ENCODE measurements around the gene ZNF362. TPM values are rescaled to one million over a fixed set of nuclear protein-coding genes. Genes with fewer than 3 reads are reported as not detected.

The ZNF362 gene
- total RNA-seq, 1 experiment from 2014 or later = 26.9 TPM

DNA sequence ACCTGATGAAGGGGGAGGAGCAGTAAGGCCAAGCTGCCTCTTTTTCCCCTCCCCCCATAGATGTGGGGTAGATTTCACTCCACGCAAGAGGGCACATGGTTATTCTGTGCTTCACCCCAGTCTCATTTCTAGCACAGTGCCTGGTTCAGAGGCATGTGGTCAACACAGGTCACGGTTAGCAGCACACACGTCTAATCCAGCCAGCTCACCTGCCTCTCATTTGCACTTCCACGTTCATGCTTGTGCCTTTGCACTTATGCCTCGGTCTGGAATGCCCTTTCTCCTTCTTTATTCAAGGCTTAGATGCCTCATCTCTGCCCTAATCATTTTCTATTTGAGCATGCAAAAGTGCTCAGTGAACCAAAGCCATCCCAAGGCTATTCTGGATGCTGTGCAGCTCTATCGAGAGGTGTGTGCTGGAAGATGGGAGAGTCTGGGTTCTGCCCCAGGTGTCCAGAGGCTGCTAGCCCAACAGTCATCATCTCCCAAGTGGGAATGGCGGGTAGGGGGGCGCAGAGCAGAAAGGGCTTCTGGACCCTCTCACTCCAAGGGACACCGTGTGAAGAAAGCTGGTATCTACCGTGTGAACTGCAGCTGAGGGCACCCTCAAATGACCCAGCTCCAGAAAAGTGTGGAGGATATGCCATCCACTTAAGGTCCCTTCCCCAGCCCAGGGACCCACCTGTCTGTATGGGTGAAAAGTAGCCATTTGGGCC lies 66.7 kb downstream of the ZNF362 start:
- no TSS peak for BruUV-seq (replicated peaks)
- no peak overlapping the region for H3K27ac Mint-ChIP-seq (ENCODE audit: unreplicated experiment)
- POLR2A ChIA-PET = no interaction called here
- intact Hi-C loops (cut with micrococcal nuclease; ENCODE audit: unreplicated experiment) = no loop called here
- H3K4me1 Mint-ChIP-seq (ENCODE audit: low read depth, unreplicated experiment) = no peaks in the 10 kb centered on the region
- Histone ChIP-seq H3K4me3 (ENCODE audit: low read depth, low read length) (no peak overlapping the region), H3K27me3 (replicated peaks; ENCODE audit: control insufficient read depth, insufficient read depth, low read length) (no peaks in the 10 kb centered on the region), H3K9me3 (no peaks in the 10 kb centered on the region), H3K4me1 (no peaks in the 10 kb centered on the region), H3K36me3 (ENCODE audit: control insufficient read depth, insufficient read depth, low read length) (peaks cover 2% of the 10 kb centered on the region)
- H3K9me3 Mint-ChIP-seq (ENCODE audit: unreplicated experiment) = no peaks in the 10 kb centered on the region
- H3K4me3 Mint-ChIP-seq (ENCODE audit: unreplicated experiment) = no peak overlapping the region
- no peak for TF ChIP-seq CTCF (IDR thresholded peaks at IDR 0.05; ENCODE audit: insufficient read depth in 1 of 2, low read depth in 1 of 2, low read length in 1 of 2, severe bottlenecking in 1 of 2, unreplicated experiment in 1 of 2)
- DNase-seq = no peak
- CTCF ChIA-PET = interaction anchor here (0.6 kb wide), 1 partner anchor 9 kb away, joined by 3 read pairs; no protein-coding TSS in a partner anchor
- peaks cover 5% of the 10 kb centered on the region for H3K27me3 Mint-ChIP-seq (ENCODE audit: insufficient read depth, unreplicated experiment)
- H3K36me3 Mint-ChIP-seq (ENCODE audit: insufficient read depth, unreplicated experiment) = peaks cover 27% of the 10 kb centered on the region

GRCh38 chr1:33323663-33324477 lies 67.6 kb downstream of the ZNF362 start:
- Mint-ChIP-seq H3K4me1 (ENCODE audit: low read depth, unreplicated experiment) (no peaks in the 10 kb centered on the region), H3K9me3 (ENCODE audit: unreplicated experiment) (no peaks in the 10 kb centered on the region), H3K27me3 (ENCODE audit: insufficient read depth, unreplicated experiment) (no peaks in the 10 kb centered on the region), H3K4me3 (ENCODE audit: unreplicated experiment) (no peak overlapping the region), H3K27ac (ENCODE audit: unreplicated experiment) (no peak overlapping the region), H3K36me3 (ENCODE audit: insufficient read depth, unreplicated experiment) (peaks cover 27% of the 10 kb centered on the region)
- TF ChIP-seq CTCF (IDR thresholded peaks at IDR 0.05; ENCODE audit: insufficient read depth in 1 of 2, low read depth in 1 of 2, low read length in 1 of 2, severe bottlenecking in 1 of 2, unreplicated experiment in 1 of 2) = no peak
- no peaks in the 10 kb centered on the region for H3K9me3 ChIP-seq
- ChIA-PET CTCF (no interaction called here), POLR2A (no interaction called here)
- H3K36me3 ChIP-seq (ENCODE audit: control insufficient read depth, insufficient read depth, low read length) = peaks cover 2% of the 10 kb centered on the region
- H3K27me3 ChIP-seq (replicated peaks; ENCODE audit: control insufficient read depth, insufficient read depth, low read length) = no peaks in the 10 kb centered on the region
- intact Hi-C loops (cut with micrococcal nuclease; ENCODE audit: unreplicated experiment) = no loop called here
- H3K4me1 ChIP-seq = no peaks in the 10 kb centered on the region
- no peak overlapping the region for H3K4me3 ChIP-seq (ENCODE audit: low read depth, low read length)
- no peak for DNase-seq
- BruUV-seq (replicated peaks) = TSS peak; percentile 12

- Mint-ChIP-seq H3K27me3 (ENCODE audit: insufficient read depth, unreplicated experiment) (no peaks in the 10 kb centered on the region), H3K4me3 (ENCODE audit: unreplicated experiment) (no peak overlapping the region), H3K27ac (ENCODE audit: unreplicated experiment) (no peak overlapping the region), H3K36me3 (ENCODE audit: insufficient read depth, unreplicated experiment) (peaks cover 37% of the 10 kb centered on the region), H3K4me1 (ENCODE audit: low read depth, unreplicated experiment) (no peaks in the 10 kb centered on the region), H3K9me3 (ENCODE audit: unreplicated experiment) (no peaks in the 10 kb centered on the region)
- intact Hi-C loops (cut with micrococcal nuclease; ENCODE audit: unreplicated experiment) = no loop called here
- Histone ChIP-seq H3K9me3 (no peaks in the 10 kb centered on the region), H3K4me3 (ENCODE audit: low read depth, low read length) (no peak overlapping the region), H3K4me1 (no peaks in the 10 kb centered on the region), H3K27me3 (replicated peaks; ENCODE audit: control insufficient read depth, insufficient read depth, low read length) (no peaks in the 10 kb centered on the region), H3K36me3 (ENCODE audit: control insufficient read depth, insufficient read depth, low read length) (peaks cover 2% of the 10 kb centered on the region)
- ChIA-PET CTCF (no interaction called here), POLR2A (no interaction called here)
- no peak for DNase-seq
- BruUV-seq (replicated peaks) = no TSS peak
- no peak for TF ChIP-seq CTCF (IDR thresholded peaks at IDR 0.05; ENCODE audit: insufficient read depth in 1 of 2, low read depth in 1 of 2, low read length in 1 of 2, severe bottlenecking in 1 of 2, unreplicated experiment in 1 of 2)
These were observed 68.6 kb downstream of the ZNF362 start for GRCh38 chr1:33324677-33325575.

All from Caco-2 (cell line).